HL-60 (cell line): ENCODE results near the gene OR52K1.

Experiments used
- DNase-seq, 2 experiments: peaks; one replicate each; pipeline ENCODE4 v3.0.0-alpha.2; 2010 to 2020; ENCODE audit warnings: low read depth in 1 of 2, low spot score in 1 of 2
- H3K27ac ChIP-seq: fragments of 250-450 bp; sonication (Bioruptor Pico); replicated peaks from 2 replicates; pipeline ENCODE4 v1.5.1; 2020; ENCODE audit warnings: mild to moderate bottlenecking, moderate library complexity
- H3K27me3 ChIP-seq: fragments of 250-450 bp; sonication (Bioruptor Pico); 2 replicates; pipeline ENCODE4 v1.5.1; 2021; ENCODE audit warnings: mild to moderate bottlenecking, moderate library complexity; ENCODE audit not compliant: insufficient read depth, poor library complexity, severe bottlenecking
- H3K4me3 ChIP-seq: replicated peaks from 2 replicates; pipeline ENCODE4 v1.5.1; 2011; ENCODE audit warnings: mild to moderate bottlenecking, control low read depth, low read length; ENCODE audit not compliant: insufficient read depth
- CTCF ChIP-seq: IDR thresholded peaks from one replicate; pipeline ENCODE4 v1.5.1; 2011; ENCODE audit warnings: low read length, control low read depth, inconsistent platforms; ENCODE audit not compliant: insufficient read depth
- GABPA ChIP-seq: IDR thresholded peaks from 2 replicates; pipeline ENCODE4 v1.6.1; 2012; ENCODE audit warnings: low read depth
- POLR2AphosphoS5 ChIP-seq: IDR thresholded peaks from 2 replicates; pipeline ENCODE4 v1.6.1; 2012; ENCODE audit warnings: low read depth
- REST ChIP-seq: IDR thresholded peaks from 2 replicates; pipeline ENCODE4 v1.6.1; 2012; ENCODE audit warnings: low read depth; ENCODE audit not compliant: insufficient replicate concordance
- SPI1 ChIP-seq: IDR thresholded peaks from 2 replicates; pipeline ENCODE4 v1.6.1; 2012; ENCODE audit warnings: low read depth, mild to moderate bottlenecking, borderline replicate concordance

OR52K1 gene

GRCh38 chr11:4479644-4480043 is 2.8 kb upstream of the OR52K1 start:
- no peak for DNase-seq
- no peaks in the 10 kb centered on the region for H3K27me3 ChIP-seq
- TF ChIP-seq SPI1 (no peak), POLR2AphosphoS5 (no peak), REST (no peak)

GRCh38 chr11:4480577-4481239 is 1.7 kb upstream of the OR52K1 start:
- Histone ChIP-seq H3K4me3 (no peak overlapping the region), H3K27me3 (no peaks in the 10 kb centered on the region), H3K27ac (no peak overlapping the region)
- TF ChIP-seq CTCF, result no peak
- no peak for TF ChIP-seq SPI1
- TF ChIP-seq GABPA, result no peak
- TF ChIP-seq POLR2AphosphoS5, result no peak
- TF ChIP-seq REST, result no peak
- DNase-seq, result peak in 1 of 2 experiments; percentile 36

More at GRCh38 chr11:4479644-4480043, 2.8 kb upstream of the OR52K1 start:
- Histone ChIP-seq H3K27ac (no peak overlapping the region), H3K4me3 (no peak overlapping the region)

- H3K4me3 ChIP-seq, result no peak overlapping the region
- no peak for DNase-seq
- H3K27ac ChIP-seq, result no peak overlapping the region
- H3K27me3 ChIP-seq, result no peaks in the 10 kb centered on the region
- no peak for TF ChIP-seq GABPA
- TF ChIP-seq SPI1, result no peak
- no peak for TF ChIP-seq CTCF
- TF ChIP-seq POLR2AphosphoS5, result no peak
- no peak for TF ChIP-seq REST
Measured at GRCh38 chr11:4481240-4481582, 1.2 kb upstream of the OR52K1 start.
